Endothelial cell of umbilical vein (primary cell): ENCODE results near the gene ZNF439. TPM values are rescaled to one million over a fixed set of nuclear protein-coding genes. Genes with fewer than 3 reads are reported as not detected.

Source experiments
- BruUV-seq: library from RNA; stranded (reverse); fragments of 400-500 nt; replicated peaks from 2 replicates; lab custom pipeline; 2021; lab: Mats Ljungman, UMichigan
- CTCF ChIA-PET: fragments of 300-600, 350-600 bp; sonication (Branson Sonifier 250); formaldehyde crosslinking; loops from one replicate; lab custom pipeline; 2021; ENCODE audit warnings: antibody characterized with exemption, inconsistent platforms; lab: Charles Lee
- POLR2A ChIA-PET: fragments of 300-600, 350-600 bp; sonication (Branson Sonifier 250); formaldehyde crosslinking; loops from one replicate; lab custom pipeline; 2021; ENCODE audit warnings: antibody characterized with exemption, inconsistent platforms; lab: Charles Lee
- DNase-seq: peaks from one replicate; pipeline ENCODE4 v3.0.0-alpha.2; 2011; ENCODE audit warnings: low read depth, low spot score
- FAIRE-seq: peaks from 2 replicates; lab custom pipeline; 2011; peaks lifted over from hg19 to GRCh38; lab: Jason Lieb, UNC
- H2AFZ ChIP-seq: 2 replicates; pipeline ENCODE4 v1.6.0; 2012; ENCODE audit warnings: low read depth, low read length, control low read depth, inconsistent platforms
- H3K27ac ChIP-seq: 2 replicates; pipeline ENCODE4 v1.5.1; 2011; ENCODE audit warnings: low read depth, mild to moderate bottlenecking, control low read depth, low read length, moderate library complexity; ENCODE audit not compliant: insufficient read depth
- H3K27me3 ChIP-seq, 2 experiments: 2 replicates each; pipeline versions ENCODE4 v1.6.0 to v1.6.1; 2011; ENCODE audit warnings: low read length in 2 of 2, mixed read lengths in 1 of 2; ENCODE audit not compliant: control insufficient read depth in 2 of 2, insufficient read depth in 2 of 2
- H3K36me3 ChIP-seq, 2 experiments: 2 replicates in 1 of 2; 3 replicates in 1 of 2; pipeline ENCODE4 v1.5.1; 2011; ENCODE audit warnings: low read length in 2 of 2, mild to moderate bottlenecking in 1 of 2, moderate library complexity in 1 of 2; ENCODE audit not compliant: control insufficient read depth in 2 of 2, insufficient read depth in 2 of 2; ENCODE audit errors: extremely low read depth in 1 of 2
- H3K4me1 ChIP-seq: 3 replicates; pipeline ENCODE4 v1.5.1; 2011; ENCODE audit warnings: mild to moderate bottlenecking, low read length; ENCODE audit not compliant: control insufficient read depth, insufficient read depth; ENCODE audit errors: extremely low read depth
- H3K4me2 ChIP-seq: 2 replicates; pipeline ENCODE4 v1.6.1; 2011; ENCODE audit warnings: low read length, control low read depth, mixed read lengths; ENCODE audit not compliant: insufficient read depth
- H3K4me3 ChIP-seq, 3 experiments: fragments of 200-600 bp in 1 of 3; sonication (generic), shearing (Covaris generic) in 1 of 3; replicated peaks in 1 of 3; 2 replicates each; pipeline ENCODE4 v1.5.1; 2011 to 2016; ENCODE audit warnings: control low read depth in 3 of 3, low read length in 3 of 3, mild to moderate bottlenecking in 2 of 3, inconsistent platforms in 1 of 3, low read depth in 1 of 3, moderate library complexity in 1 of 3; ENCODE audit not compliant: insufficient read depth in 1 of 3
- H3K79me2 ChIP-seq: 2 replicates; pipeline ENCODE4 v1.6.0; 2012; ENCODE audit warnings: low read length, inconsistent platforms; ENCODE audit not compliant: control insufficient read depth, insufficient read depth
- H3K9ac ChIP-seq: replicated peaks from 2 replicates; pipeline ENCODE3; 2011; ENCODE audit warnings: low read length, control low read depth; ENCODE audit not compliant: insufficient read depth; ENCODE audit errors: extremely low read depth
- H3K9me1 ChIP-seq: replicated peaks from 3 replicates; pipeline ENCODE4 v1.6.0; 2011; ENCODE audit warnings: mild to moderate bottlenecking, low read length; ENCODE audit not compliant: control insufficient read depth, insufficient read depth; ENCODE audit errors: extremely low read depth
- H3K9me3 ChIP-seq: replicated peaks from 2 replicates; pipeline ENCODE4 v1.5.1; 2012; ENCODE audit warnings: low read length, inconsistent platforms; ENCODE audit not compliant: control insufficient read depth, insufficient read depth
- H4K20me1 ChIP-seq: replicated peaks from 2 replicates; pipeline ENCODE3; 2011; ENCODE audit warnings: mild to moderate bottlenecking, low read length; ENCODE audit not compliant: control insufficient read depth, insufficient read depth; ENCODE audit errors: extremely low read depth
- EZH2 ChIP-seq: IDR thresholded peaks from 2 replicates; pipeline ENCODE4 v1.6.1; 2012; ENCODE audit warnings: borderline replicate concordance, low read depth, mild to moderate bottlenecking, moderate library complexity, low read length, inconsistent platforms; ENCODE audit not compliant: severe bottlenecking
- FOS ChIP-seq: IDR thresholded peaks from 2 replicates; pipeline ENCODE4 v1.6.1; 2011; ENCODE audit warnings: mild to moderate bottlenecking, low read length, moderate library complexity, borderline replicate concordance; ENCODE audit not compliant: insufficient read depth
- GATA2 ChIP-seq: IDR thresholded peaks from 2 replicates; pipeline ENCODE4 v1.7.0; 2011; ENCODE audit warnings: low read depth, mild to moderate bottlenecking, moderate library complexity, mixed read lengths, low read length; ENCODE audit not compliant: insufficient read length, insufficient read depth
- JUN ChIP-seq: IDR thresholded peaks from 2 replicates; pipeline ENCODE4 v1.6.1; 2011; ENCODE audit warnings: borderline replicate concordance, low read depth; ENCODE audit not compliant: insufficient read length, insufficient read depth
- MYC ChIP-seq: IDR thresholded peaks from one replicate; pipeline ENCODE4 v1.6.1; 2011; ENCODE audit warnings: mild to moderate bottlenecking, low read depth, low read length
- POLR2A ChIP-seq: IDR thresholded peaks from 2 replicates; pipeline ENCODE4 v1.6.1; 2012; ENCODE audit warnings: low read depth, mild to moderate bottlenecking, control low read depth, low read length
- POLR2AphosphoS5 ChIP-seq: IDR thresholded peaks from 2 replicates; pipeline ENCODE4 v1.6.1; 2012; ENCODE audit warnings: low read depth, mild to moderate bottlenecking, control low read depth, low read length, moderate library complexity; ENCODE audit not compliant: insufficient read depth
- dilution Hi-C: fragments of 300-500 bp; cut with MboI; formaldehyde crosslinking; loops from one replicate; pipeline ENCODE4 v1.15.0; 2019; ENCODE audit warnings: low sequenced_read_pairs; ENCODE audit not compliant: extremely low pct_ligation_motif_present
- intact Hi-C: fragments of 100-400 bp; cut with micrococcal nuclease; formaldehyde crosslinking; loops from one replicate; pipeline ENCODE4 v1.10.0; 2022
- polyA plus RNA-seq, 4 experiments: library from polyadenylated mRNA; depleted of rRNA in 3 of 4; stranded (reverse) in 3 of 4; unstranded in 1 of 4; fragments of >200 nt; gene quantifications; 2 replicates each; pipeline versions ENCODE4 v1.2.1 to v1.2.3, GENCODE V29; 2011 to 2012; ENCODE audit warnings: missing spikeins in 1 of 4
- total RNA-seq: library from RNA; stranded (reverse); gene quantifications from 2 replicates; pipeline ENCODE4 v1.2.3, GENCODE V29; 2021
- TF ChIP-seq, protein P1 (sequence below), 2 donors: IDR thresholded peaks; 1 replicate in 1 of 2; 2 replicates in 1 of 2; pipeline ENCODE4 v1.5.1; 2011; ENCODE audit warnings: low read length in 2 of 2, mild to moderate bottlenecking in 2 of 2, moderate library complexity in 2 of 2, control low read depth in 1 of 2, inconsistent platforms in 1 of 2, low read depth in 1 of 2; ENCODE audit not compliant: insufficient read depth in 1 of 2; ENCODE audit errors: extremely low read depth in 1 of 2
- TF ChIP-seq, protein P2 (sequence below): IDR thresholded peaks from 2 replicates; pipeline ENCODE4 v1.6.1; 2011; ENCODE audit not compliant: insufficient read depth, insufficient read length

ZNF439 gene
- total and polyA plus RNA-seq, 2 donors (not counting 3 experiments of a cell fraction or from before 2014, with no cell fraction given), result 0.12 to 0.33 TPM

DNA sequence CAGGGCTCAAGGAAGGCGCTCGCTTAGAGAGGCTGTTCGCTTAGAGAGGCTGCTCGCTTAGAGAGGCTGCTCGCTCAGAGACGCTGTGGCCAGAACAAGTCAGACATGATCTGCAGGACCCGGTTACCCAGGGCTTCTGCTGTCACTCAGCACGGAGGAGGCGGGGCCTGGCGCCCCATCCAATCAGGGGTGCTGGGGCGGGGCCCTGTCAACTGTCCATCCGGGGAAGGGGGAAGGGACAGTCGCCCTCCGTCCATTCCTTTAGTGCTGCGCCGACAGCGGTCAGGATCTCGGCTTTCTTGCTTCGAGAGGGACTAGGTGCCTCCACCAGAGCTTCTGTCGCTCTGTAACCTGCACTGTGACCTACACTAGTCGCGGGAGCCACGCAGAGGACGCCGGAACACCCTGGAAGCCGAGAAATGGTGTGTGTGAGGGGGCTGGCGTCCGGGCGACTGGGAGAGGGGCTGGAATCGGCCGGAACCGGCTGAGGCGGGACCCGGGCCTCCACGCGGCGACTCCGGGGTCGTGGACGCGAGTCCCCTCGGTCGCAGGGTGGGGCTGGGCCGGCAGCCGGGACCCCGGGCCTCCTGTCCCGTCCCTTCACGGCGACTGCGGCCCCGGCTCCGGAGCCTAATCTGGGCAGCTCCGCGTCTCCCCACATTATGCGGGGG is 34.4 kb upstream of the ZNF439 start, which contains the start of gene ZNF440:
ZNF440 (plus strand) TSS at position 245 of the 671 bp plus-strand sequence; CDS start at position 420, 175 bp downstream.
- FAIRE-seq, result peak; percentile 98

DNA sequence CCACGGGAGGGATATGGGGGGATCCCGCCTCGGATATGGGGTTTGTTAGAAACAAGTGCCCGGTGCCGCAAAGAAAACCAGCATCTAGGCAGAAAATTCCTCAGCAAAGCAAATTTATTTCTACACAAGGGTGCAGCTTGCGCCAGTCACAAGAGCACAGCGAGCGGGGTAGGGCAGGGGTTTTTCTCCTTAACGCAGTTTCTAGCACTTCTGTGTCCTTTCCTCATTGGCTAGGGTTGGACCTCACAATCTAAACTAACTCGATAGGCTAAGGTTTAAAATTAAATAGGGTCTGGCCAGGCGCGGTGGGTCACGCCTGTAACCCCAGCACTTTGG is 33.9 kb upstream of the ZNF439 start:
- no peak for FAIRE-seq
- dilution Hi-C loops (no loop called here), intact Hi-C loops (loop anchor here (2.0 to 5.0 kb wide), 3 partner anchors 76 to 328 kb away; partner anchors contain the start of genes ZNF20 and ZNF823)
- TF ChIP-seq MYC, result no peak
- TF ChIP-seq EZH2, result no peak
- TF ChIP-seq, protein P1, sequence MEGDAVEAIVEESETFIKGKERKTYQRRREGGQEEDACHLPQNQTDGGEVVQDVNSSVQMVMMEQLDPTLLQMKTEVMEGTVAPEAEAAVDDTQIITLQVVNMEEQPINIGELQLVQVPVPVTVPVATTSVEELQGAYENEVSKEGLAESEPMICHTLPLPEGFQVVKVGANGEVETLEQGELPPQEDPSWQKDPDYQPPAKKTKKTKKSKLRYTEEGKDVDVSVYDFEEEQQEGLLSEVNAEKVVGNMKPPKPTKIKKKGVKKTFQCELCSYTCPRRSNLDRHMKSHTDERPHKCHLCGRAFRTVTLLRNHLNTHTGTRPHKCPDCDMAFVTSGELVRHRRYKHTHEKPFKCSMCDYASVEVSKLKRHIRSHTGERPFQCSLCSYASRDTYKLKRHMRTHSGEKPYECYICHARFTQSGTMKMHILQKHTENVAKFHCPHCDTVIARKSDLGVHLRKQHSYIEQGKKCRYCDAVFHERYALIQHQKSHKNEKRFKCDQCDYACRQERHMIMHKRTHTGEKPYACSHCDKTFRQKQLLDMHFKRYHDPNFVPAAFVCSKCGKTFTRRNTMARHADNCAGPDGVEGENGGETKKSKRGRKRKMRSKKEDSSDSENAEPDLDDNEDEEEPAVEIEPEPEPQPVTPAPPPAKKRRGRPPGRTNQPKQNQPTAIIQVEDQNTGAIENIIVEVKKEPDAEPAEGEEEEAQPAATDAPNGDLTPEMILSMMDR (IDR thresholded peaks at IDR 0.05; ENCODE audit: extremely low read depth in 1 of 2, insufficient read depth in 1 of 2, low read depth in 1 of 2, low read length in 2 of 2), result no peak
- no peak for TF ChIP-seq POLR2A
- no peak for TF ChIP-seq POLR2AphosphoS5
- TF ChIP-seq, protein P2, sequence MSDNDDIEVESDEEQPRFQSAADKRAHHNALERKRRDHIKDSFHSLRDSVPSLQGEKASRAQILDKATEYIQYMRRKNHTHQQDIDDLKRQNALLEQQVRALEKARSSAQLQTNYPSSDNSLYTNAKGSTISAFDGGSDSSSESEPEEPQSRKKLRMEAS, result no peak
- TF ChIP-seq JUN, result no peak
- TF ChIP-seq GATA2, result no peak
- TF ChIP-seq FOS, result no peak
- Histone ChIP-seq H3K36me3 (no peaks in the 10 kb centered on the region), H3K4me2 (peak overlapping the region; percentile 83), H3K4me1 (peaks cover 6% of the 10 kb centered on the region), H3K79me2 (no peaks in the 10 kb centered on the region), H3K9ac (peak overlapping the region; percentile 73), H3K27me3 (no peaks in the 10 kb centered on the region), H3K27ac (no peak overlapping the region), H2AFZ (peak overlapping the region; percentile 93), H4K20me1 (no peaks in the 10 kb centered on the region), H3K4me3 (peak overlapping the region; percentile 61 to 70 (median 69)), H3K9me1 (no peaks in the 10 kb centered on the region), H3K9me3 (no peaks in the 10 kb centered on the region)
- peak; percentile 19 for DNase-seq
- no TSS peak for BruUV-seq
- POLR2A ChIA-PET, result no interaction called here
- CTCF ChIA-PET, result interaction anchor here (1.5 kb wide), 3 partner anchors 17 to 142 kb away, joined by 4 to 10 read pairs (median 4); no protein-coding TSS in a partner anchor

More for the DNA sequence above, 34.4 kb upstream of the ZNF439 start, which contains the start of gene ZNF440:
- Histone ChIP-seq H3K4me2 (peak within 1 kb of the TSS; percentile 83), H3K4me3 (peak within 1 kb of the TSS; percentile 61 to 70 (median 69)), H3K9me3 (no peaks in the 10 kb centered on the region), H3K27ac (no peak within 1 kb of the TSS), H4K20me1 (no peaks in the 10 kb centered on the region), H3K27me3 (no peaks in the 10 kb centered on the region), H3K9ac (peak within 1 kb of the TSS; percentile 73), H3K4me1 (peaks cover 6% of the 10 kb centered on the region), H3K9me1 (no peaks in the 10 kb centered on the region), H2AFZ (peak within 1 kb of the TSS; percentile 93), H3K79me2 (no peaks in the 10 kb centered on the region), H3K36me3 (no peaks in the 10 kb centered on the region)
- ChIA-PET CTCF (interaction anchor here (1.5 kb wide), 2 partner anchors 17 to 141 kb away, joined by 4 to 10 read pairs; no protein-coding TSS in a partner anchor), POLR2A (no interaction called here)
- peak; percentile 95 for DNase-seq
- intact Hi-C loops, result loop anchor here (2.0 to 5.0 kb wide), 3 partner anchors 75 to 328 kb away; partner anchors contain the start of genes ZNF20 and ZNF823
- dilution Hi-C loops, result no loop called here
- TF ChIP-seq POLR2A (peak; percentile 95), POLR2AphosphoS5 (peak; percentile 72), FOS (no peak), JUN (no peak), MYC (no peak), GATA2 (no peak)
- TF ChIP-seq, protein P2, result no peak
- TSS peak; percentile 52 for BruUV-seq
